H1 (cell line): ENCODE measurements around the gene NDUFA8. TPM values are rescaled to one million over a fixed set of nuclear protein-coding genes. Genes with fewer than 3 reads are reported as not detected.

Experiments used
- CTCF ChIA-PET: fragments of 300-600 bp; sonication (Branson Sonifier 250); formaldehyde crosslinking; loops from one replicate; lab custom pipeline; 2021; ENCODE audit not compliant: partially characterized antibody; lab: Charles Lee
- POLR2A ChIA-PET: fragments of 300-600 bp; sonication (Branson Sonifier 250); formaldehyde crosslinking; loops from one replicate; lab custom pipeline; 2021; ENCODE audit warnings: inconsistent platforms; ENCODE audit not compliant: partially characterized antibody; lab: Charles Lee
- DNase-seq, 2 experiments: peaks; one replicate each; pipeline versions ENCODE4 v3.0.0 to v3.0.0-alpha.2; 2010 to 2022; ENCODE audit warnings: low spot score in 2 of 2, low read depth in 1 of 2, mixed read lengths in 1 of 2
- FAIRE-seq: peaks from 2 replicates; lab custom pipeline; 2011; peaks lifted over from hg19 to GRCh38; lab: Jason Lieb, UNC
- H2AFZ ChIP-seq: 2 replicates; pipeline ENCODE4 v1.8.1; 2012; ENCODE audit warnings: low read length, inconsistent platforms
- H2AK5ac ChIP-seq: 2 replicates; pipeline ENCODE4 v1.6.1; 2013; ENCODE audit warnings: low read depth, low read length
- H2BK120ac ChIP-seq: replicated peaks from 2 replicates; pipeline ENCODE3; 2013; ENCODE audit warnings: low read depth, low read length, inconsistent platforms
- H2BK12ac ChIP-seq: 2 replicates; pipeline ENCODE4 v1.6.1; 2013; ENCODE audit warnings: low read depth, low read length
- H2BK15ac ChIP-seq: 2 replicates; pipeline ENCODE4 v1.6.1; 2013; ENCODE audit warnings: low read length
- H2BK20ac ChIP-seq: 2 replicates; pipeline ENCODE4 v1.6.1; 2013; ENCODE audit warnings: low read length
- H2BK5ac ChIP-seq: 2 replicates; pipeline ENCODE4 v1.6.1; 2013; ENCODE audit warnings: low read depth, low read length
- H3K14ac ChIP-seq: 2 replicates; pipeline ENCODE4 v1.6.1; 2013; ENCODE audit warnings: inconsistent platforms; ENCODE audit not compliant: insufficient read length
- H3K18ac ChIP-seq: 2 replicates; pipeline ENCODE4 v1.6.1; 2013; ENCODE audit warnings: low read length; ENCODE audit errors: extremely low read depth
- H3K23ac ChIP-seq: 2 replicates; pipeline ENCODE4 v1.6.1; 2013; ENCODE audit warnings: inconsistent platforms; ENCODE audit not compliant: insufficient read length
- H3K23me2 ChIP-seq: 2 replicates; pipeline ENCODE4 v1.6.1; 2013; ENCODE audit warnings: low read depth, low read length
- H3K27ac ChIP-seq: 2 replicates; pipeline ENCODE4 v1.6.1; 2011; ENCODE audit warnings: low read depth, low read length, inconsistent platforms
- H3K27me3 ChIP-seq, 4 experiments: replicated peaks in 1 of 4; 1 replicate in 1 of 4; 2 replicates in 3 of 4; pipeline versions ENCODE4 v1.6.1 to v1.8.1; 2011 to 2013; ENCODE audit warnings: low read length in 3 of 4, mild to moderate bottlenecking in 3 of 4, inconsistent platforms in 2 of 4, mixed read lengths in 2 of 4, moderate library complexity in 1 of 4; ENCODE audit not compliant: control insufficient read depth in 3 of 4, insufficient read depth in 3 of 4; ENCODE audit errors: extremely low read depth in 1 of 4
- H3K36me3 ChIP-seq, 4 experiments: 2 replicates each; pipeline versions ENCODE4 v1.6.1 to v1.8.1; 2011 to 2013; ENCODE audit warnings: mild to moderate bottlenecking in 4 of 4, low read length in 3 of 4, moderate library complexity in 2 of 4, control low read depth in 1 of 4, inconsistent platforms in 1 of 4; ENCODE audit not compliant: insufficient read depth in 4 of 4, control insufficient read depth in 2 of 4
- H3K4ac ChIP-seq: replicated peaks from 2 replicates; pipeline ENCODE3; 2013; ENCODE audit warnings: low read length, low read depth, mixed read lengths, inconsistent platforms; ENCODE audit not compliant: insufficient read length
- H3K4me1 ChIP-seq, 4 experiments: replicated peaks in 1 of 4; 1 replicate in 1 of 4; 2 replicates in 3 of 4; pipeline versions ENCODE4 v1.6.1 to v1.8.1; 2011 to 2013; ENCODE audit warnings: low read length in 3 of 4, inconsistent platforms in 2 of 4, mixed read lengths in 1 of 4; ENCODE audit not compliant: insufficient read depth in 4 of 4, control insufficient read depth in 3 of 4
- H3K4me2 ChIP-seq, 2 experiments: 2 replicates each; pipeline versions ENCODE4 v1.6.1 to v1.8.1; 2011 to 2013; ENCODE audit warnings: low read depth in 2 of 2, low read length in 2 of 2, control low read depth in 1 of 2, inconsistent platforms in 1 of 2, mild to moderate bottlenecking in 1 of 2; ENCODE audit not compliant: insufficient read depth in 1 of 2
- H3K4me3 ChIP-seq, 4 experiments: fragments of 200-600, 300-600 bp in 1 of 4; sonication (generic), shearing (Covaris generic), sonication (Bioruptor Twin) in 1 of 4; 2 replicates each; pipeline versions ENCODE4 v1.5.1 to v1.8.1; 2011 to 2016; ENCODE audit warnings: low read length in 4 of 4, low read depth in 3 of 4, control low read depth in 2 of 4, inconsistent platforms in 2 of 4, mild to moderate bottlenecking in 2 of 4, mixed read lengths in 1 of 4, moderate library complexity in 1 of 4; ENCODE audit not compliant: insufficient read depth in 2 of 4; ENCODE audit errors: extremely low read depth in 1 of 4
- H3K56ac ChIP-seq: replicated peaks from 2 replicates; pipeline ENCODE3; 2013; ENCODE audit warnings: low read depth, mild to moderate bottlenecking, mixed read lengths, low read length, inconsistent platforms; ENCODE audit not compliant: insufficient read length
- H3K79me1 ChIP-seq: 2 replicates; pipeline ENCODE4 v1.6.1; 2013; ENCODE audit warnings: low read depth, low read length, control low read depth
- H3K79me2 ChIP-seq, 2 experiments: 2 replicates each; pipeline versions ENCODE4 v1.6.1 to v1.8.1; 2012 to 2013; ENCODE audit warnings: low read length in 2 of 2, mild to moderate bottlenecking in 2 of 2, inconsistent platforms in 1 of 2; ENCODE audit not compliant: insufficient read depth in 2 of 2, control insufficient read depth in 1 of 2
- H3K9ac ChIP-seq, 4 experiments: replicated peaks in 1 of 4; 1 replicate in 1 of 4; 2 replicates in 3 of 4; pipeline versions ENCODE4 v1.6.1 to v1.8.1; 2011 to 2013; ENCODE audit warnings: low read depth in 3 of 4, low read length in 3 of 4, control low read depth in 2 of 4, mild to moderate bottlenecking in 2 of 4, moderate library complexity in 2 of 4, inconsistent platforms in 1 of 4; ENCODE audit errors: extremely low read depth in 1 of 4
- H3K9me3 ChIP-seq, 2 experiments: 2 replicates each; pipeline versions ENCODE4 v1.6.1 to v1.8.1; 2012 to 2013; ENCODE audit warnings: mild to moderate bottlenecking in 2 of 2, moderate library complexity in 2 of 2, control low read depth in 1 of 2, inconsistent platforms in 1 of 2, low read depth in 1 of 2, low read length in 1 of 2, mixed read lengths in 1 of 2; ENCODE audit not compliant: insufficient read depth in 2 of 2
- H4K20me1 ChIP-seq, 2 experiments: replicated peaks in 1 of 2; 2 replicates each; pipeline versions ENCODE3 to v1.8.1; 2011 to 2013; ENCODE audit warnings: inconsistent platforms in 2 of 2, low read length in 2 of 2, mild to moderate bottlenecking in 1 of 2; ENCODE audit not compliant: insufficient read depth in 2 of 2, control insufficient read depth in 1 of 2
- H4K5ac ChIP-seq: 2 replicates; pipeline ENCODE4 v1.6.1; 2013; ENCODE audit warnings: low read length, low read depth, mixed read lengths, inconsistent platforms; ENCODE audit not compliant: insufficient read length
- H4K8ac ChIP-seq: 2 replicates; pipeline ENCODE4 v1.8.0; 2013; ENCODE audit warnings: mild to moderate bottlenecking, moderate library complexity, low read length, inconsistent platforms; ENCODE audit not compliant: insufficient read depth; ENCODE audit errors: extremely low read depth
- H4K91ac ChIP-seq: replicated peaks from 2 replicates; pipeline ENCODE3; 2013; ENCODE audit warnings: low read length, mixed read lengths, inconsistent platforms; ENCODE audit not compliant: insufficient read length
- CHD2 ChIP-seq: IDR thresholded peaks from 2 replicates; pipeline ENCODE4 v1.6.1; 2012; ENCODE audit warnings: low read length, improper control_type of control experiment
- CTBP2 ChIP-seq: IDR thresholded peaks from 2 replicates; pipeline ENCODE4 v1.7.0; 2011; ENCODE audit warnings: borderline replicate concordance, mild to moderate bottlenecking, moderate library complexity, mixed read lengths, low read length; ENCODE audit not compliant: insufficient read depth, insufficient read length
- EGR1 ChIP-seq: IDR thresholded peaks from 2 replicates; pipeline ENCODE4 v1.6.1; 2011; ENCODE audit warnings: low read depth, low read length, borderline replicate concordance
- EP300 ChIP-seq, 2 experiments: IDR thresholded peaks; 1 replicate in 1 of 2; 2 replicates in 1 of 2; pipeline ENCODE4 v1.6.1; 2011 to 2012; ENCODE audit warnings: low read depth in 2 of 2, low read length in 2 of 2, mild to moderate bottlenecking in 2 of 2, borderline replicate concordance in 1 of 2, inconsistent platforms in 1 of 2, moderate library complexity in 1 of 2
- HDAC6 ChIP-seq: IDR thresholded peaks from one replicate; pipeline ENCODE4 v1.7.1; 2012; ENCODE audit warnings: low read depth, mild to moderate bottlenecking, inconsistent platforms, low read length, moderate library complexity
- KDM5A ChIP-seq: fragments of 200-600 bp; IDR thresholded peaks from 2 replicates; pipeline ENCODE4 v1.7.1; 2012; ENCODE audit warnings: mild to moderate bottlenecking, low read length, inconsistent platforms, mixed read lengths
- YY1 ChIP-seq: IDR thresholded peaks from 2 replicates; pipeline ENCODE4 v1.6.1; 2011; ENCODE audit warnings: low read depth, mild to moderate bottlenecking, low read length
- ZNF274 ChIP-seq: IDR thresholded peaks from 2 replicates; pipeline ENCODE4 v1.7.0; 2012; ENCODE audit warnings: low read length, borderline replicate concordance; ENCODE audit errors: extremely low read depth
- WGBS, 2 experiments: shearing (Covaris generic) in 1 of 2; methylation state at CpG; one replicate each; pipeline versions ENCODE4 v1.1.6 to v1.1.7; 2013 to 2015; ENCODE audit warnings: low lambda C conversion rate in 2 of 2, mixed read lengths in 2 of 2, inconsistent platforms in 1 of 2, low coverage in 1 of 2, missing lambda C conversion rate in 1 of 2; ENCODE audit not compliant: insufficient replicate concordance in 2 of 2, insufficient coverage in 1 of 2, insufficient read length in 1 of 2; ENCODE audit errors: extremely low coverage in 1 of 2, missing lambda C conversion rate in 1 of 2; 5-methylcytosine and 5-hydroxymethylcytosine counted together
- polyA plus RNA-seq, 7 experiments: library from polyadenylated mRNA; depleted of rRNA in 3 of 7; stranded (reverse) in 5 of 7; unstranded in 2 of 7; fragments of >200 nt in 5 of 7; fragments of 200-250 nt in 2 of 7; gene quantifications; 1 replicate in 5 of 7; 2 replicates in 1 of 7; 4 replicates in 1 of 7; pipeline versions ENCODE4 v1.2.1 to v1.2.3, GENCODE V29; 2011 to 2013; ENCODE audit warnings: missing spikeins in 2 of 7, mixed read lengths in 2 of 7
- total RNA-seq: library from RNA; stranded (reverse); fragmentation: NEBNext Ultra II Directional; extraction: Animal tissue kit (Norgen Biotek cat#: 25700); gene quantifications from 2 replicates; pipeline ENCODE4 v1.2.1, GENCODE V29; 2021
- TF ChIP-seq, protein P1 (sequence below): IDR thresholded peaks from 2 replicates; pipeline ENCODE4 v1.6.1; 2012; ENCODE audit warnings: inconsistent platforms
- TF ChIP-seq, protein P2 (sequence below): IDR thresholded peaks from 2 replicates; pipeline ENCODE4 v1.6.1; 2011; ENCODE audit warnings: low read depth, mild to moderate bottlenecking, low read length; ENCODE audit not compliant: insufficient read depth

The NDUFA8 gene
- total and polyA plus RNA-seq, 2 of the 8 experiments (the other 6 are each of a cell fraction or from before 2014, with no cell fraction given): 61.0 to 73.8 TPM

GRCh38 chr9:122125509-122126330, 33.9 kb downstream of the NDUFA8 start:
- DNase-seq: peak in 1 of 2 experiments; percentile 74
- Histone ChIP-seq H2BK120ac (no peak overlapping the region), H4K20me1 (no peaks in the 10 kb centered on the region), H4K8ac (no peak overlapping the region), H4K5ac (no peak overlapping the region), H3K18ac (peak overlapping the region; percentile 82), H2BK20ac (peak overlapping the region; percentile 87; the same call in 1 of the 2 replicates), H3K56ac (no peak overlapping the region), H3K4me2 (peak overlapping the region; percentile 71 to 88), H3K4me1 (peaks cover 0 to 10% (median 3%) of the 10 kb centered on the region in 4 experiments; a peak in 6 of 7 replicates), H2BK12ac (peak overlapping the region; percentile 91; the same call in 1 of the 2 replicates), H4K91ac (peak overlapping the region; percentile 7), H2BK15ac (peak overlapping the region; percentile 97; the same call in 1 of the 2 replicates), H3K4me3 (peak overlapping the region; percentile 47 to 67 (median 56); a peak in 7 of 8 replicates), H3K14ac (no peak overlapping the region), H3K79me1 (no peaks in the 10 kb centered on the region), H3K36me3 (no peaks in the 10 kb centered on the region), H3K23me2 (peaks cover 6% of the 10 kb centered on the region; the same call in 1 of the 2 replicates), H2BK5ac (peak overlapping the region; percentile 66; the same call in 1 of the 2 replicates), H3K9ac (no peak overlapping the region), H2AFZ (0 out of 2 replicates have a peak overlapping the region, but pooled peaks have one; percentile 79), H3K79me2 (no peaks in the 10 kb centered on the region), H3K23ac (no peak overlapping the region), H3K27me3 (peaks cover 9 to 26% (median 24%) of the 10 kb centered on the region in 4 experiments), H3K4ac (no peak overlapping the region), H2AK5ac (no peak overlapping the region), H3K27ac (no peak overlapping the region), H3K9me3 (no peaks in the 10 kb centered on the region)
- ChIA-PET POLR2A (interaction anchor here (0.6 to 1.2 kb wide), 3 partner anchors 17 to 225 kb away, joined by 3 to 6 read pairs (median 3); no protein-coding TSS in a partner anchor), CTCF (interaction anchor here (0.6 to 15.6 kb wide), 53 partner anchors 10 to 684 kb away, joined by 3 to 544 read pairs (median 6); partner anchors contain the start of genes LHX6, MORN5, MRRF and NDUFA8)
- WGBS, 2 experiments: 25% methylated on average over 19 of the region's 21 CpGs; no CpG with 5 or more reads in 1 of the 2 experiments
- FAIRE-seq: no peak
- TF ChIP-seq CTBP2 (no peak), YY1 (no peak), CHD2 (no peak), HDAC6 (no peak), ZNF274 (no peak), EGR1 (no peak), KDM5A (no peak), EP300 (IDR thresholded peaks at IDR 0.05; ENCODE audit: borderline replicate concordance in 1 of 2, low read depth in 2 of 2, low read length in 2 of 2) (no peak)
- TF ChIP-seq, protein P1, sequence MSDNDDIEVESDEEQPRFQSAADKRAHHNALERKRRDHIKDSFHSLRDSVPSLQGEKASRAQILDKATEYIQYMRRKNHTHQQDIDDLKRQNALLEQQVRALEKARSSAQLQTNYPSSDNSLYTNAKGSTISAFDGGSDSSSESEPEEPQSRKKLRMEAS: peak; percentile 94
- TF ChIP-seq, protein P2, sequence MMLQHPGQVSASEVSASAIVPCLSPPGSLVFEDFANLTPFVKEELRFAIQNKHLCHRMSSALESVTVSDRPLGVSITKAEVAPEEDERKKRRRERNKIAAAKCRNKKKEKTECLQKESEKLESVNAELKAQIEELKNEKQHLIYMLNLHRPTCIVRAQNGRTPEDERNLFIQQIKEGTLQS: no peak
